Neuron (in vitro differentiated cells): ENCODE results near the gene C11orf65.
"Not testable (repeated sequence)": the region's sequence is repeated elsewhere in the genome, so short reads cannot be mapped to it uniquely, and the experiment has no call there.

Experiments used
- H2AFZ ChIP-seq: one replicate; pipeline ENCODE4 v1.6.1; 2013; ENCODE audit warnings: low read depth, mild to moderate bottlenecking, inconsistent platforms, low read length, moderate library complexity
- H3K27me3 ChIP-seq: one replicate; pipeline ENCODE4 v1.6.1; 2013; ENCODE audit warnings: low read length; ENCODE audit not compliant: insufficient read depth
- H3K36me3 ChIP-seq: one replicate; pipeline ENCODE4 v1.6.1; 2013; ENCODE audit warnings: low read length; ENCODE audit not compliant: insufficient read depth
- H3K4me1 ChIP-seq: one replicate; pipeline ENCODE4 v1.6.1; 2013; ENCODE audit warnings: low read length; ENCODE audit not compliant: insufficient read depth
- H3K4me3 ChIP-seq: 2 replicates; pipeline ENCODE4 v1.5.1; 2013; ENCODE audit warnings: mild to moderate bottlenecking, low read length, moderate library complexity
- H3K9me3 ChIP-seq: one replicate; pipeline ENCODE4 v1.6.1; 2013; ENCODE audit warnings: low read length

Gene C11orf65

GRCh38 chr11:108392353-108392752 lies 75.0 kb downstream of the C11orf65 start:
- H3K36me3 ChIP-seq: no peaks in the 10 kb centered on the region

GRCh38 chr11:108388576-108388975 lies 78.8 kb downstream of the C11orf65 start:
- H3K4me1 ChIP-seq: no peaks in the 10 kb centered on the region
- no peaks in the 10 kb centered on the region for H3K9me3 ChIP-seq

More at GRCh38 chr11:108392353-108392752, 75.0 kb downstream of the C11orf65 start:
- H3K9me3 ChIP-seq: no peaks in the 10 kb centered on the region
- no peaks in the 10 kb centered on the region for H3K27me3 ChIP-seq
- H2AFZ ChIP-seq: no peak overlapping the region
- no peak overlapping the region for H3K4me3 ChIP-seq
- no peaks in the 10 kb centered on the region for H3K4me1 ChIP-seq

GRCh38 chr11:108373505-108373904 lies 93.8 kb downstream of the C11orf65 start:
- H3K4me3 ChIP-seq, H3K27me3 ChIP-seq, H2AFZ ChIP-seq, H3K36me3 ChIP-seq, H3K4me1 ChIP-seq, H3K9me3 ChIP-seq: not testable (repeated sequence)

More at GRCh38 chr11:108388576-108388975, 78.8 kb downstream of the C11orf65 start:
- H3K36me3 ChIP-seq: no peaks in the 10 kb centered on the region
- H2AFZ ChIP-seq: no peak overlapping the region
- no peak overlapping the region for H3K4me3 ChIP-seq
- H3K27me3 ChIP-seq: no peaks in the 10 kb centered on the region

- no peaks in the 10 kb centered on the region for H3K27me3 ChIP-seq
- H2AFZ ChIP-seq: no peak overlapping the region
- H3K36me3 ChIP-seq: peaks cover 14% of the 10 kb centered on the region
- no peak overlapping the region for H3K4me3 ChIP-seq
- H3K9me3 ChIP-seq: peaks cover 2% of the 10 kb centered on the region
- H3K4me1 ChIP-seq: no peaks in the 10 kb centered on the region
These were observed 96.3 kb downstream of the C11orf65 start for GRCh38 chr11:108370990-108371389.

- H3K4me3 ChIP-seq: no peak overlapping the region
- peaks cover 15% of the 10 kb centered on the region for H3K36me3 ChIP-seq
- peaks cover 2% of the 10 kb centered on the region for H3K9me3 ChIP-seq
- no peak overlapping the region for H2AFZ ChIP-seq
- H3K27me3 ChIP-seq: no peaks in the 10 kb centered on the region
- no peaks in the 10 kb centered on the region for H3K4me1 ChIP-seq
These were observed 97.0 kb downstream of the C11orf65 start for GRCh38 chr11:108370315-108370714.

- no peak overlapping the region for H2AFZ ChIP-seq
- H3K27me3 ChIP-seq: no peaks in the 10 kb centered on the region
- peaks cover 2% of the 10 kb centered on the region for H3K9me3 ChIP-seq
- no peak overlapping the region for H3K4me3 ChIP-seq
- H3K36me3 ChIP-seq: peaks cover 25% of the 10 kb centered on the region
- no peaks in the 10 kb centered on the region for H3K4me1 ChIP-seq
These were observed 98.3 kb downstream of the C11orf65 start for GRCh38 chr11:108369064-108369463.

GRCh38 chr11:108368134-108368533 lies 99.2 kb downstream of the C11orf65 start:
- H3K9me3 ChIP-seq: no peaks in the 10 kb centered on the region
- no peak overlapping the region for H3K4me3 ChIP-seq
- H3K4me1 ChIP-seq: no peaks in the 10 kb centered on the region
- H2AFZ ChIP-seq: no peak overlapping the region
- H3K36me3 ChIP-seq: peaks cover 26% of the 10 kb centered on the region
- H3K27me3 ChIP-seq: no peaks in the 10 kb centered on the region

- no peaks in the 10 kb centered on the region for H3K4me1 ChIP-seq
These were observed 103.2 kb downstream of the C11orf65 start for GRCh38 chr11:108364159-108364558.

GRCh38 chr11:108351468-108351867 lies 115.9 kb downstream of the C11orf65 start:
- peaks cover 1% of the 10 kb centered on the region for H3K9me3 ChIP-seq
- no peaks in the 10 kb centered on the region for H3K27me3 ChIP-seq
- no peak overlapping the region for H3K4me3 ChIP-seq
- H3K36me3 ChIP-seq: peaks cover 56% of the 10 kb centered on the region
- no peak overlapping the region for H2AFZ ChIP-seq
- no peaks in the 10 kb centered on the region for H3K4me1 ChIP-seq

More at GRCh38 chr11:108364159-108364558, 103.2 kb downstream of the C11orf65 start:
- Histone ChIP-seq H2AFZ (no peak overlapping the region), H3K9me3 (no peaks in the 10 kb centered on the region), H3K36me3 (peaks cover 23% of the 10 kb centered on the region), H3K4me3 (no peak overlapping the region), H3K27me3 (no peaks in the 10 kb centered on the region)

- H3K4me3 ChIP-seq: no peak overlapping the region
- no peaks in the 10 kb centered on the region for H3K4me1 ChIP-seq
- H3K9me3 ChIP-seq: no peaks in the 10 kb centered on the region
- peaks cover 23% of the 10 kb centered on the region for H3K36me3 ChIP-seq
- H2AFZ ChIP-seq: no peak overlapping the region
- H3K27me3 ChIP-seq: no peaks in the 10 kb centered on the region
These were observed 120.9 kb downstream of the C11orf65 start for GRCh38 chr11:108346451-108346850.

GRCh38 chr11:108345767-108346166 lies 121.6 kb downstream of the C11orf65 start:
- H3K36me3 ChIP-seq: peaks cover 20% of the 10 kb centered on the region
- no peak overlapping the region for H2AFZ ChIP-seq
- H3K27me3 ChIP-seq: no peaks in the 10 kb centered on the region
- H3K4me1 ChIP-seq: no peaks in the 10 kb centered on the region
- H3K9me3 ChIP-seq: no peaks in the 10 kb centered on the region
- H3K4me3 ChIP-seq: no peak overlapping the region

GRCh38 chr11:108343714-108344113 lies 123.6 kb downstream of the C11orf65 start:
- Histone ChIP-seq H3K4me1 (peaks cover 13% of the 10 kb centered on the region), H3K9me3 (no peaks in the 10 kb centered on the region)

GRCh38 chr11:108341654-108342053 lies 125.7 kb downstream of the C11orf65 start:
- Histone ChIP-seq H3K4me3 (no peak overlapping the region), H3K9me3 (no peaks in the 10 kb centered on the region), H3K27me3 (no peaks in the 10 kb centered on the region), H3K4me1 (peaks cover 13% of the 10 kb centered on the region), H2AFZ (no peak overlapping the region), H3K36me3 (peaks cover 15% of the 10 kb centered on the region)

More at GRCh38 chr11:108343714-108344113, 123.6 kb downstream of the C11orf65 start:
- H3K4me3 ChIP-seq: no peak overlapping the region
- no peaks in the 10 kb centered on the region for H3K27me3 ChIP-seq
- peaks cover 9% of the 10 kb centered on the region for H3K36me3 ChIP-seq
- H2AFZ ChIP-seq: no peak overlapping the region

- no peak overlapping the region for H2AFZ ChIP-seq
- peaks cover 13% of the 10 kb centered on the region for H3K4me1 ChIP-seq
- H3K27me3 ChIP-seq: no peaks in the 10 kb centered on the region
These were observed 126.4 kb downstream of the C11orf65 start for GRCh38 chr11:108340973-108341372.

More at GRCh38 chr11:108340973-108341372, 126.4 kb downstream of the C11orf65 start:
- no peaks in the 10 kb centered on the region for H3K9me3 ChIP-seq
- no peak overlapping the region for H3K4me3 ChIP-seq
- H3K36me3 ChIP-seq: peaks cover 20% of the 10 kb centered on the region
